SH-SY5Y (cell line): Measurements from ENCODE around the gene ZNF560.

Source experiments
- GATA2 ChIP-seq: IDR thresholded peaks from 2 replicates; pipeline ENCODE4 v1.6.1; 2011; ENCODE audit warnings: mild to moderate bottlenecking, low read depth, low read length
- GATA3 ChIP-seq: IDR thresholded peaks from 2 replicates; pipeline ENCODE4 v1.6.1; 2011; ENCODE audit warnings: low read depth, mild to moderate bottlenecking, low read length, moderate library complexity

- no peak for TF ChIP-seq GATA2
- no peak for TF ChIP-seq GATA3
Observed at GRCh38 chr19:9531933-9532332, 33.5 kb upstream of the ZNF560 start.
